GM12801 (cell line): Measurements from ENCODE around the gene FAM174C.

Source experiments
- CTCF ChIP-seq: IDR thresholded peaks from one replicate; pipeline ENCODE4 v1.5.1; 2011; ENCODE audit warnings: control low read depth; ENCODE audit not compliant: insufficient read length; ENCODE audit errors: extremely low read depth

FAM174C gene

GRCh38 chr19:1307755-1308303 lies 32.5 kb downstream of the FAM174C start:
- TF ChIP-seq CTCF: no peak

GRCh38 chr19:1308718-1309117 lies 33.4 kb downstream of the FAM174C start:
- no peak for TF ChIP-seq CTCF

GRCh38 chr19:1309977-1310852 lies 34.9 kb downstream of the FAM174C start:
- no peak for TF ChIP-seq CTCF

GRCh38 chr19:1310853-1311180 lies 35.5 kb downstream of the FAM174C start:
- TF ChIP-seq CTCF: no peak

- no peak for TF ChIP-seq CTCF
Measured at GRCh38 chr19:1311543-1312091, 36.3 kb downstream of the FAM174C start.

- no peak for TF ChIP-seq CTCF
Measured at GRCh38 chr19:1312767-1313694, 37.7 kb downstream of the FAM174C start.
